HG02678 (cell line): ENCODE measurements around the gene SNORC.
"Not testable (repeated sequence)": the region's sequence is repeated elsewhere in the genome, so short reads cannot be mapped to it uniquely, and the experiment has no call there.

ENCODE experiments used
- ATAC-seq: cut with Tn5 transposase; IDR thresholded peaks from one replicate; pipeline ENCODE4 v1.9.1; 2021; ENCODE audit warnings: mild to moderate bottlenecking, moderate library complexity; ENCODE audit not compliant: unreplicated experiment

Gene SNORC

GRCh38 chr2:232894746-232895145, 24.7 kb downstream of the SNORC start:
- ATAC-seq, result no peak

- no peak for ATAC-seq
Measured at GRCh38 chr2:232896111-232896510, 26.0 kb downstream of the SNORC start.

GRCh38 chr2:232896720-232897597, 26.9 kb downstream of the SNORC start:
- ATAC-seq, result no peak

- ATAC-seq, result no peak
Measured at GRCh38 chr2:232897598-232898408, 27.7 kb downstream of the SNORC start.

GRCh38 chr2:232898592-232899543, 28.8 kb downstream of the SNORC start:
- ATAC-seq, result no peak

- ATAC-seq, result no peak
Measured at GRCh38 chr2:232900811-232901735, 31.0 kb downstream of the SNORC start.

- no peak for ATAC-seq
Measured at GRCh38 chr2:232901736-232902578, 31.9 kb downstream of the SNORC start.

GRCh38 chr2:232903989-232904388, 33.9 kb downstream of the SNORC start:
- no peak for ATAC-seq

GRCh38 chr2:232906867-232907717, 37.0 kb downstream of the SNORC start:
- ATAC-seq, result not testable (repeated sequence)

GRCh38 chr2:232907718-232908085, 37.6 kb downstream of the SNORC start:
- not testable (repeated sequence) for ATAC-seq

GRCh38 chr2:232908695-232909094, 38.6 kb downstream of the SNORC start:
- no peak for ATAC-seq

GRCh38 chr2:232910376-232910775, 40.3 kb downstream of the SNORC start:
- no peak for ATAC-seq

GRCh38 chr2:232911712-232912277, 41.7 kb downstream of the SNORC start:
- ATAC-seq, result no peak

GRCh38 chr2:232913903-232914302, 43.8 kb downstream of the SNORC start:
- no peak for ATAC-seq

- ATAC-seq, result no peak
Measured at GRCh38 chr2:232919141-232919540, 49.1 kb downstream of the SNORC start.

GRCh38 chr2:232920055-232920454, 50.0 kb downstream of the SNORC start:
- no peak for ATAC-seq

GRCh38 chr2:232920760-232921159, 50.7 kb downstream of the SNORC start:
- no peak for ATAC-seq

- ATAC-seq, result no peak
Measured at GRCh38 chr2:232924433-232924832, 54.4 kb downstream of the SNORC start.
